PC-9 (cell line): ENCODE results near the gene TTLL13.

Experiments
- EZH2 ChIP-seq: fragments of 200-600 bp; sonication (generic); IDR thresholded peaks from 2 replicates; pipeline ENCODE4 v1.8.0; 2017; ENCODE audit warnings: antibody characterized with exemption, low read depth
- TF ChIP-seq, protein P1 (sequence below): fragments of 200-600 bp; sonication (generic); conservative IDR thresholded peaks from 2 replicates; pipeline ENCODE4 v1.6.1; 2017; ENCODE audit warnings: mixed run types, antibody characterized with exemption, mild to moderate bottlenecking, moderate library complexity

DNA sequence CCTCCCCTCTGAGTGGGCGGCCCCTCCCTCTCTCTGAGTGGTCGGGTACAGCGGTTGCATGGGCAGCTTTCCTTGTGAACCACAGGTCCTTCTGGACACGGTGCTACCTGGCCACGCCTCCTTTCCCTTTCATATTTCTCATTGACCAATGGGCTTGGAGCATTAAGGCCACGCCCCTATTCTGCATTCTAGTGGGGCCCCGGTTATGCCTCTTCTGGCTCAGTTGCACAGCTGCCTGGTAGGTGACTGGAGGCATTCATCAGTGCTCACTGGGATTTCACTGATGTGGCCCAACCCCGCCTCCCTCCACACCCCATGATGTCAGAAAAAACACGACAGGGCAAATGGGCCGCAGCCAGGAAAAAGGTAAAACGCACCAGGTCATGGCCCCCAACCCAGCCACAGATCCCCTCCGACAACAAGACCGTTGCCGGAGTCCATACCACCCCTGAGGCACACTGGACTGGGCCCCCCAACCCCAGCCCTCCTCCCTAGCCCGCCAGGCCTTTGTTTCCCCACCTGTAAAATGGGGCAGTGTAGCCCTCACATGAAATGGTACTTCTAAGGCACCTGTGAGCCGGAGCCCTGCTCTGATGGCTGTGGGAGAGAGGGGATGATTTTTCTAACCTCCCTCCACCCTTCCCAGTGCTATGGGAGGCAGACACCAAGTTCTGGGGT, 42.5 kb downstream of the TTLL13 start:
- TF ChIP-seq, protein P1, sequence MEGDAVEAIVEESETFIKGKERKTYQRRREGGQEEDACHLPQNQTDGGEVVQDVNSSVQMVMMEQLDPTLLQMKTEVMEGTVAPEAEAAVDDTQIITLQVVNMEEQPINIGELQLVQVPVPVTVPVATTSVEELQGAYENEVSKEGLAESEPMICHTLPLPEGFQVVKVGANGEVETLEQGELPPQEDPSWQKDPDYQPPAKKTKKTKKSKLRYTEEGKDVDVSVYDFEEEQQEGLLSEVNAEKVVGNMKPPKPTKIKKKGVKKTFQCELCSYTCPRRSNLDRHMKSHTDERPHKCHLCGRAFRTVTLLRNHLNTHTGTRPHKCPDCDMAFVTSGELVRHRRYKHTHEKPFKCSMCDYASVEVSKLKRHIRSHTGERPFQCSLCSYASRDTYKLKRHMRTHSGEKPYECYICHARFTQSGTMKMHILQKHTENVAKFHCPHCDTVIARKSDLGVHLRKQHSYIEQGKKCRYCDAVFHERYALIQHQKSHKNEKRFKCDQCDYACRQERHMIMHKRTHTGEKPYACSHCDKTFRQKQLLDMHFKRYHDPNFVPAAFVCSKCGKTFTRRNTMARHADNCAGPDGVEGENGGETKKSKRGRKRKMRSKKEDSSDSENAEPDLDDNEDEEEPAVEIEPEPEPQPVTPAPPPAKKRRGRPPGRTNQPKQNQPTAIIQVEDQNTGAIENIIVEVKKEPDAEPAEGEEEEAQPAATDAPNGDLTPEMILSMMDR = no peak
- TF ChIP-seq EZH2 = no peak
